Osteocyte (in vitro differentiated cells): ENCODE results near the gene MALL. TPM values are rescaled to one million over a fixed set of nuclear protein-coding genes. Genes with fewer than 3 reads are reported as not detected.
"Not testable (repeated sequence)": the region's sequence is repeated elsewhere in the genome, so short reads cannot be mapped to it uniquely, and the experiment has no call there.

Source experiments
- DNase-seq: peaks from one replicate; pipeline ENCODE4 v3.0.0; 2021; ENCODE audit warnings: mixed read lengths; ENCODE audit not compliant: unreplicated experiment; ENCODE audit errors: extremely low spot score
- H3K27ac Mint-ChIP-seq: one replicate; pipeline ENCODE4 v1.8.0; 2021; ENCODE audit warnings: mild to moderate bottlenecking, mixed read lengths; ENCODE audit not compliant: unreplicated experiment
- H3K27me3 Mint-ChIP-seq: one replicate; pipeline ENCODE4 v1.8.0; 2021; ENCODE audit warnings: mixed read lengths; ENCODE audit not compliant: unreplicated experiment
- H3K36me3 Mint-ChIP-seq: one replicate; pipeline ENCODE4 v1.8.0; 2021; ENCODE audit warnings: mixed read lengths; ENCODE audit not compliant: unreplicated experiment
- H3K4me1 Mint-ChIP-seq: one replicate; pipeline ENCODE4 v1.8.0; 2021; ENCODE audit warnings: mixed read lengths; ENCODE audit not compliant: unreplicated experiment
- H3K4me3 Mint-ChIP-seq: one replicate; pipeline ENCODE4 v1.8.0; 2021; ENCODE audit warnings: mild to moderate bottlenecking, moderate library complexity, mixed read lengths; ENCODE audit not compliant: unreplicated experiment
- H3K9me3 Mint-ChIP-seq: one replicate; pipeline ENCODE4 v1.8.0; 2021; ENCODE audit warnings: mixed read lengths; ENCODE audit not compliant: unreplicated experiment
- CTCF ChIP-seq: fragments of 200-600 bp; sonication (generic); IDR thresholded peaks from 2 replicates; pipeline ENCODE4 v1.5.0; 2021; ENCODE audit warnings: antibody characterized with exemption, mild to moderate bottlenecking, moderate library complexity
- long read RNA-seq: library from polyadenylated mRNA; unstranded; transcript quantifications from one replicate; pipeline ENCODE4 v2.0.0, GENCODE V29; 2021
- total RNA-seq: library from RNA; stranded (reverse); gene quantifications from 2 replicates; pipeline ENCODE4 v1.2.1, GENCODE V29; 2021

The MALL gene
- 0.64 and 0.68 TPM in 2 replicates for total RNA-seq
- long read RNA-seq = 0 reads

- no peak for TF ChIP-seq CTCF
- Mint-ChIP-seq H3K9me3 (peaks cover 8% of the 10 kb centered on the region), H3K4me3 (peak within 1 kb of the TSS; percentile 59), H3K4me1 (peaks cover 12% of the 10 kb centered on the region), H3K27ac (no peak within 1 kb of the TSS), H3K27me3 (peaks cover 9% of the 10 kb centered on the region), H3K36me3 (no peaks in the 10 kb centered on the region)
- DNase-seq = no peak
Observed at GRCh38 chr2:110115291-110116032, at the start of gene MALL. Gene MALL, minus strand, starts transcription at chr2:110115822. Its CDS starts 30 bp downstream, at chr2:110115792.

GRCh38 chr2:110157153-110157793, 41.7 kb upstream of the MALL start:
- peak; percentile 82 for TF ChIP-seq CTCF
- DNase-seq = no peak
- Mint-ChIP-seq H3K9me3 (peaks cover 7% of the 10 kb centered on the region), H3K36me3 (peaks cover 6% of the 10 kb centered on the region), H3K27ac (no peak overlapping the region), H3K27me3 (no peaks in the 10 kb centered on the region), H3K4me3 (no peak overlapping the region), H3K4me1 (peaks cover 7% of the 10 kb centered on the region)

GRCh38 chr2:110154828-110155227, 39.2 kb upstream of the MALL start:
- H3K27ac Mint-ChIP-seq, DNase-seq, H3K27me3 Mint-ChIP-seq, H3K4me3 Mint-ChIP-seq, H3K36me3 Mint-ChIP-seq, H3K9me3 Mint-ChIP-seq: not testable (repeated sequence)
- peaks cover 10% of the 10 kb centered on the region for H3K4me1 Mint-ChIP-seq

- H3K27me3 Mint-ChIP-seq, DNase-seq, H3K9me3 Mint-ChIP-seq, H3K4me3 Mint-ChIP-seq, H3K27ac Mint-ChIP-seq, H3K36me3 Mint-ChIP-seq: not testable (repeated sequence)
- peaks cover 16% of the 10 kb centered on the region for H3K4me1 Mint-ChIP-seq
Observed at GRCh38 chr2:110154188-110154587, 38.6 kb upstream of the MALL start.

- no peak for TF ChIP-seq CTCF
- Mint-ChIP-seq H3K9me3 (peaks cover 7% of the 10 kb centered on the region), H3K27ac (no peak overlapping the region), H3K4me3 (no peak overlapping the region), H3K4me1 (peaks cover 18% of the 10 kb centered on the region), H3K36me3 (peaks cover 4% of the 10 kb centered on the region), H3K27me3 (no peaks in the 10 kb centered on the region)
- DNase-seq = no peak
Observed at GRCh38 chr2:110153416-110153815, 37.8 kb upstream of the MALL start.

- Mint-ChIP-seq H3K36me3 (peaks cover 4% of the 10 kb centered on the region), H3K4me1 (peaks cover 18% of the 10 kb centered on the region), H3K4me3 (no peak overlapping the region), H3K9me3 (peaks cover 10% of the 10 kb centered on the region), H3K27me3 (no peaks in the 10 kb centered on the region), H3K27ac (no peak overlapping the region)
- TF ChIP-seq CTCF = no peak
- DNase-seq = no peak
Observed at GRCh38 chr2:110152943-110153342, 37.3 kb upstream of the MALL start.
